ENCODE data around the gene ZNF227.

GRCh38 chr19:44196772-44197171 is 15.6 kb upstream of the ZNF227 start:
- TF ChIP-seq, protein P1, sequence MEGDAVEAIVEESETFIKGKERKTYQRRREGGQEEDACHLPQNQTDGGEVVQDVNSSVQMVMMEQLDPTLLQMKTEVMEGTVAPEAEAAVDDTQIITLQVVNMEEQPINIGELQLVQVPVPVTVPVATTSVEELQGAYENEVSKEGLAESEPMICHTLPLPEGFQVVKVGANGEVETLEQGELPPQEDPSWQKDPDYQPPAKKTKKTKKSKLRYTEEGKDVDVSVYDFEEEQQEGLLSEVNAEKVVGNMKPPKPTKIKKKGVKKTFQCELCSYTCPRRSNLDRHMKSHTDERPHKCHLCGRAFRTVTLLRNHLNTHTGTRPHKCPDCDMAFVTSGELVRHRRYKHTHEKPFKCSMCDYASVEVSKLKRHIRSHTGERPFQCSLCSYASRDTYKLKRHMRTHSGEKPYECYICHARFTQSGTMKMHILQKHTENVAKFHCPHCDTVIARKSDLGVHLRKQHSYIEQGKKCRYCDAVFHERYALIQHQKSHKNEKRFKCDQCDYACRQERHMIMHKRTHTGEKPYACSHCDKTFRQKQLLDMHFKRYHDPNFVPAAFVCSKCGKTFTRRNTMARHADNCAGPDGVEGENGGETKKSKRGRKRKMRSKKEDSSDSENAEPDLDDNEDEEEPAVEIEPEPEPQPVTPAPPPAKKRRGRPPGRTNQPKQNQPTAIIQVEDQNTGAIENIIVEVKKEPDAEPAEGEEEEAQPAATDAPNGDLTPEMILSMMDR (IDR thresholded peaks at IDR 0.05; ENCODE audit: low read depth, low read length, poor library complexity, severe bottlenecking): no peak
- no peak for TF ChIP-seq EZH2phosphoT487 (IDR thresholded peaks at IDR 0.05; ENCODE audit: borderline replicate concordance, low read length)

Measured in DOHH2 (cell line).